HepG2 (cell line): ENCODE results near the gene F8. TPM values are rescaled to one million over a fixed set of nuclear protein-coding genes. Genes with fewer than 3 reads are reported as not detected.

Experiments used
- ATAC-seq: fragments of 200-7000 bp; cut with Tn5 transposase; 3 replicates; pipeline ENCODE4 v1.9.1; 2020; ENCODE audit warnings: mild to moderate bottlenecking, moderate library complexity
- BruUV-seq: library from RNA; stranded (reverse); fragments of 400-500 nt; replicated peaks from 2 replicates; lab custom pipeline; 2021; lab: Mats Ljungman, UMichigan
- CTCF ChIA-PET: fragments of 300-600 bp; formaldehyde crosslinking; extraction: SDS; loops from one replicate; lab custom pipeline; 2021; ENCODE audit warnings: low total read pairs, inconsistent platforms, low intra/inter-chr PET ratio; lab: Yijun Ruan, JAX
- POLR2A ChIA-PET: fragments of 350-600 bp; sonication (Branson Sonifier 250); formaldehyde crosslinking; loops from one replicate; lab custom pipeline; 2020; ENCODE audit warnings: antibody characterized with exemption, inconsistent platforms; lab: Yijun Ruan, JAX
- DNase-seq: peaks from one replicate; pipeline ENCODE4 v3.0.0-alpha.2; 2015; ENCODE audit warnings: low spot score
- FAIRE-seq: peaks from 3 replicates; lab custom pipeline; 2011; peaks lifted over from hg19 to GRCh38; lab: Jason Lieb, UNC
- H2AFZ ChIP-seq: one replicate; pipeline ENCODE4 v1.6.1; 2011; ENCODE audit warnings: low read length, inconsistent platforms
- H3K27ac ChIP-seq: fragments of 300-600 bp; 3 replicates; pipeline ENCODE4 v1.8.0; 2011; ENCODE audit warnings: mixed run types, mild to moderate bottlenecking, mixed read lengths, low read length, inconsistent platforms; ENCODE audit not compliant: insufficient read depth; ENCODE audit errors: extremely low read length
- H3K27me3 ChIP-seq, 2 experiments: fragments of 200-600 bp in 1 of 2; 2 replicates in 1 of 2; 3 replicates in 1 of 2; pipeline versions ENCODE4 v1.6.0 to v1.8.0; 2011; ENCODE audit warnings: low read length in 2 of 2, mild to moderate bottlenecking in 2 of 2, moderate library complexity in 2 of 2, inconsistent platforms in 1 of 2; ENCODE audit not compliant: insufficient read depth in 2 of 2, control insufficient read depth in 1 of 2
- H3K36me3 ChIP-seq, 2 experiments: fragments of 200-600 bp in 1 of 2; replicated peaks in 1 of 2; 2 replicates in 1 of 2; 3 replicates in 1 of 2; pipeline versions ENCODE4 v1.5.1 to v1.8.0; 2011; ENCODE audit warnings: low read length in 2 of 2, inconsistent platforms in 1 of 2; ENCODE audit not compliant: insufficient read depth in 2 of 2, control insufficient read depth in 1 of 2
- H3K4me1 ChIP-seq: 2 replicates; pipeline ENCODE4 v1.5.1; 2012; ENCODE audit warnings: low read length, inconsistent platforms; ENCODE audit not compliant: insufficient read depth
- H3K4me2 ChIP-seq: 2 replicates; pipeline ENCODE4 v1.6.0; 2011; ENCODE audit warnings: low read depth, low read length, inconsistent platforms
- H3K4me3 ChIP-seq, 3 experiments: fragments of 200-600 bp in 1 of 3; sonication (generic), shearing (Covaris generic) in 1 of 3; replicated peaks in 1 of 3; 2 replicates each; pipeline ENCODE4 v1.5.1; 2011 to 2016; ENCODE audit warnings: low read length in 3 of 3, inconsistent platforms in 2 of 3, low read depth in 2 of 3, mild to moderate bottlenecking in 2 of 3, control low read depth in 1 of 3, mixed read lengths in 1 of 3; ENCODE audit not compliant: insufficient read depth in 1 of 3
- H3K79me2 ChIP-seq: one replicate; pipeline ENCODE4 v1.6.1; 2011; ENCODE audit warnings: low read length, inconsistent platforms; ENCODE audit not compliant: insufficient read depth
- H3K9ac ChIP-seq: 2 replicates; pipeline ENCODE4 v1.6.0; 2011; ENCODE audit warnings: mild to moderate bottlenecking, low read depth, low read length, inconsistent platforms; ENCODE audit not compliant: insufficient read depth
- H3K9me3 ChIP-seq: 2 replicates; pipeline ENCODE4 v1.5.1; 2012; ENCODE audit warnings: mild to moderate bottlenecking, low read length
- H4K20me1 ChIP-seq: 2 replicates; pipeline ENCODE4 v1.6.0; 2011; ENCODE audit warnings: inconsistent platforms, mild to moderate bottlenecking, low read length, moderate library complexity; ENCODE audit not compliant: insufficient read depth
- CBFB ChIP-seq: sonication (generic); formaldehyde crosslinking; IDR thresholded peaks from 2 replicates; pipeline ENCODE4 v1.4.0; 2020; ENCODE audit warnings: missing genetic modification reagents
- CCAR2 ChIP-seq: fragments of 200-400 bp; formaldehyde crosslinking; optimal IDR thresholded peaks from 2 replicates; pipeline ENCODE3; 2018; ENCODE audit warnings: low read depth, mild to moderate bottlenecking, low read length, moderate library complexity
- FOXA3 ChIP-seq: IDR thresholded peaks from 2 replicates; pipeline ENCODE4 v1.6.1; 2016; ENCODE audit warnings: missing genetic modification reagents, missing compliant biosample characterization
- MAX ChIP-seq: IDR thresholded peaks from 2 replicates; pipeline ENCODE4 v1.6.1; 2012; ENCODE audit warnings: inconsistent platforms
- MNT ChIP-seq: fragments of 450-650 bp; IDR thresholded peaks from 2 replicates; pipeline ENCODE4 v1.6.1; 2016
- REST ChIP-seq, 2 experiments: IDR thresholded peaks; 2 replicates each; pipeline ENCODE4 v1.6.1; 2011 to 2012; ENCODE audit warnings: low read length in 2 of 2, borderline replicate concordance in 1 of 2, low read depth in 1 of 2, mild to moderate bottlenecking in 1 of 2, moderate library complexity in 1 of 2
- SATB2 ChIP-seq: sonication (generic); formaldehyde crosslinking; IDR thresholded peaks from 2 replicates; pipeline ENCODE4 v1.5.0; 2020; ENCODE audit warnings: missing genetic modification reagents
- SP5 ChIP-seq: IDR thresholded peaks from 2 replicates; pipeline ENCODE4 v1.6.1; 2016; ENCODE audit warnings: low read depth, borderline replicate concordance
- ZFP41 ChIP-seq: sonication (generic); formaldehyde crosslinking; IDR thresholded peaks from 2 replicates; pipeline ENCODE4 v1.4.0; 2020; ENCODE audit warnings: mild to moderate bottlenecking, missing genetic modification reagents, borderline replicate concordance
- ZNF138 ChIP-seq: sonication (generic); formaldehyde crosslinking; IDR thresholded peaks from 2 replicates; pipeline ENCODE4 v1.5.0; 2020; ENCODE audit warnings: mild to moderate bottlenecking, low read depth, missing genetic modification reagents
- ZNF230 ChIP-seq: sonication (generic); formaldehyde crosslinking; IDR thresholded peaks from 2 replicates; pipeline ENCODE4 v1.4.0; 2020; ENCODE audit warnings: mild to moderate bottlenecking, missing genetic modification reagents
- ZNF577 ChIP-seq: sonication (generic); formaldehyde crosslinking; IDR thresholded peaks from 2 replicates; pipeline ENCODE4 v1.4.0; 2020; ENCODE audit warnings: mild to moderate bottlenecking, low read depth, missing genetic modification reagents, borderline replicate concordance
- ZNF781 ChIP-seq: sonication (generic); formaldehyde crosslinking; IDR thresholded peaks from 2 replicates; pipeline ENCODE4 v1.5.1; 2020; ENCODE audit warnings: borderline replicate concordance, mild to moderate bottlenecking, missing genetic modification reagents; ENCODE audit errors: not compliant biosample characterization
- ZSCAN22 ChIP-seq: sonication (generic); formaldehyde crosslinking; IDR thresholded peaks from 2 replicates; pipeline ENCODE4 v1.4.0; 2020; ENCODE audit warnings: mild to moderate bottlenecking, missing genetic modification reagents
- WGBS: methylation state at CpG from one replicate; pipeline ENCODE4 v1.1.6; 2017; ENCODE audit warnings: low lambda C conversion rate; 5-methylcytosine and 5-hydroxymethylcytosine counted together
- in situ Hi-C: cut with HindIII; loops from 2 replicates; pipeline ENCODE4 v1.10.0; 2017; ENCODE audit warnings: low pct_unique_long_range_greater_than_20kb; ENCODE audit not compliant: extremely low pct_ligation_motif_present
- intact Hi-C: fragments of 100-400 bp; cut with micrococcal nuclease; formaldehyde crosslinking; loops from one replicate; pipeline ENCODE4 v1.10.0; 2022; ENCODE audit not compliant: unreplicated experiment
- polyA plus RNA-seq, 8 experiments: library from polyadenylated mRNA; depleted of rRNA in 3 of 8; stranded (reverse) in 7 of 8; unstranded in 1 of 8; fragments of >200 nt; fragmentation: Illumina TruSeq in 4 of 8; extraction: Trizol in 4 of 8; gene quantifications; 2 replicates each; pipeline versions ENCODE4 v1.2.1 to v1.2.3, GENCODE V29; 2011 to 2016; ENCODE audit warnings: low read depth in 4 of 8, missing spikeins in 1 of 8, mixed read lengths in 1 of 8; ENCODE audit not compliant: insufficient read depth in 1 of 8
- total RNA-seq, 5 experiments: library from RNA; depleted of rRNA; stranded (reverse); fragments of >200 nt; fragmentation: Illumina TruSeq; extraction: Trizol; gene quantifications; 2 replicates each; pipeline ENCODE4 v1.2.3, GENCODE V29; 2016; ENCODE audit warnings: low read depth in 1 of 5

F8 gene
- total and polyA plus RNA-seq, 2 of the 13 experiments (the other 11 are each of a cell fraction or from before 2014, with no cell fraction given), result 0.29 to 0.61 TPM

DNA sequence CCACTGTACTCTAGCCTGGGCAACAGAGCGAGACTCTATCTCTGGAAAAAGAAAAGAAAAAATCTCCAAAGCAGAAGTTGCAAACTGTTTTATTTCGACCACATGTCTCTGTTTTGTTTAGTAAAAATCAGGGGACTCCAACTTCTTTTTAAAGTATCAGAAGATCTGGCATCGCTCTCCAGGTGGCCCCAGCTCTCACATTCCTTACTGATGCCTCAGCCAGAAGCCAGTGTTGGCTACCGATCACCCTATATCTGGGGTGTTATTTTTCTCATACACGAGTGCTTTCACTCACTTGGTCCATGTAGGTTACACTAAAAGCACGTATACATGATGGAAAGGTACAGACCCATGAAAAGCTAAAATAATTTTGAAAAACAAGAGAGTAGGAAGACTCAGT, 225.5 kb downstream of the F8 start:
- H3K79me2 ChIP-seq, result no peaks in the 10 kb centered on the region
- no peak overlapping the region for H3K9ac ChIP-seq
- H3K4me2 ChIP-seq, result no peak overlapping the region
- no peaks in the 10 kb centered on the region for H3K36me3 ChIP-seq
- no peaks in the 10 kb centered on the region for H3K27me3 ChIP-seq
- no peaks in the 10 kb centered on the region; the same call in 1 of the 2 replicates for H4K20me1 ChIP-seq
- no peak overlapping the region for H2AFZ ChIP-seq
- 88% methylated on average over 6 of the region's 6 CpGs for WGBS
- ChIA-PET POLR2A (no interaction called here), CTCF (no interaction called here)
- ATAC-seq, result no peak
- intact Hi-C loops (no loop called here), in situ Hi-C loops (no loop called here)
- TF ChIP-seq ZNF781 (CRISPR knock-in tag), result no peak
- no peak for TF ChIP-seq SP5 (CRISPR knock-in tag)
- no peak for TF ChIP-seq SATB2
- no peak for TF ChIP-seq FOXA3 (CRISPR knock-in tag)
- TF ChIP-seq CBFB, result no peak
- no peak for TF ChIP-seq MNT
- TF ChIP-seq ZSCAN22 (CRISPR knock-in tag), result no peak
- H3K9me3 ChIP-seq, result no peaks in the 10 kb centered on the region
- H3K4me3 ChIP-seq, result no peak overlapping the region
- H3K4me1 ChIP-seq, result peaks cover 72% of the 10 kb centered on the region
- no TSS peak for BruUV-seq
- FAIRE-seq, result no peak
- no peak overlapping the region for H3K27ac ChIP-seq
- no peak for DNase-seq

GRCh38 chrX:154795016-154795415, 227.5 kb downstream of the F8 start:
- H2AFZ ChIP-seq, result no peak overlapping the region
- no peaks in the 10 kb centered on the region for H3K27me3 ChIP-seq
- in situ Hi-C loops, result no loop called here
- FAIRE-seq (no peak), ATAC-seq (no peak), DNase-seq (no peak)
- BruUV-seq, result no TSS peak
- WGBS, result 96% methylated on average over 2 of the region's 2 CpGs
- intact Hi-C loops, result no loop called here
- no peak overlapping the region for H3K4me2 ChIP-seq
- H3K9ac ChIP-seq, result no peak overlapping the region
- peaks cover 53% of the 10 kb centered on the region for H3K4me1 ChIP-seq
- CTCF ChIA-PET, result no interaction called here
- no peaks in the 10 kb centered on the region for H4K20me1 ChIP-seq
- POLR2A ChIA-PET, result no interaction called here
- H3K27ac ChIP-seq, result no peak overlapping the region
- H3K36me3 ChIP-seq, result no peaks in the 10 kb centered on the region
- H3K9me3 ChIP-seq, result no peaks in the 10 kb centered on the region
- H3K4me3 ChIP-seq, result no peak overlapping the region
- H3K79me2 ChIP-seq, result no peaks in the 10 kb centered on the region
- TF ChIP-seq REST (IDR thresholded peaks at IDR 0.05; ENCODE audit: borderline replicate concordance in 1 of 2, low read depth in 1 of 2, low read length in 2 of 2), result no peak
- no peak for TF ChIP-seq ZNF230
- no peak for TF ChIP-seq ZNF577 (CRISPR knock-in tag)
- no peak for TF ChIP-seq ZFP41 (CRISPR knock-in tag)
- no peak for TF ChIP-seq MAX
- TF ChIP-seq CCAR2, result no peak
- no peak for TF ChIP-seq ZNF138
